Liver (tissue), 3 donors: Measurements from ENCODE around the gene LARGE1.

Source experiments
- CTCF ChIP-seq: fragments of 150-350 bp; IDR thresholded peaks from 2 replicates; pipeline ENCODE4 v1.5.1; 2017; ENCODE audit warnings: improper control_type of control experiment, low read depth, low read length; ENCODE audit not compliant: missing input control
- RAD21 ChIP-seq, 2 donors: IDR thresholded peaks; 2 replicates each; pipeline ENCODE4 v1.6.1; 2016; ENCODE audit warnings: antibody characterized with exemption in 2 of 2, mild to moderate bottlenecking in 2 of 2
- SP1 ChIP-seq: IDR thresholded peaks from 2 replicates; pipeline ENCODE4 v1.6.1; 2018; ENCODE audit warnings: antibody characterized with exemption, mild to moderate bottlenecking
- donor health status: healthy.
- donor health status: healthy.

GRCh38 chr22:33654173-33654895 is 265.9 kb downstream of the LARGE1 start:
- no peak for TF ChIP-seq SP1
- TF ChIP-seq CTCF: no peak
- no peak for TF ChIP-seq RAD21 (IDR thresholded peaks at IDR 0.05)
